ENCODE measurements around the gene DPAGT1. TPM values are rescaled to one million over a fixed set of nuclear protein-coding genes. Genes with fewer than 3 reads are reported as not detected.

The DPAGT1 gene
- total and polyA plus RNA-seq, 2 of the 8 experiments (the other 6 are each of a cell fraction or from before 2014, with no cell fraction given) = 59.8 to 236 TPM

- TF ChIP-seq TAF7 (optimal IDR thresholded peaks at IDR 0.05; ENCODE audit: borderline replicate concordance, low read depth, low read length) = no peak
- no peak for TF ChIP-seq RBBP5 (IDR thresholded peaks at IDR 0.05; ENCODE audit: borderline replicate concordance, low read depth, low read length)
- TF ChIP-seq BRCA1 (IDR thresholded peaks at IDR 0.05; ENCODE audit: low read depth, low read length) = no peak
- no peak for TF ChIP-seq JUN (IDR thresholded peaks at IDR 0.05; ENCODE audit: low read depth, low read length)
- peak; percentile 81 for TF ChIP-seq TAF1 (IDR thresholded peaks at IDR 0.05; ENCODE audit: low read depth, low read length)
- peak; percentile 8 to 76; a peak in 1 of 3 replicates for TF ChIP-seq POLR2A (IDR thresholded peaks at IDR 0.05; ENCODE audit: control extremely low read depth in 1 of 2, low read depth in 2 of 2, low read length in 2 of 2)
- no peak for TF ChIP-seq NANOG (IDR thresholded peaks at IDR 0.05; ENCODE audit: insufficient read depth, low read depth, low read length, poor library complexity, severe bottlenecking)
- TF ChIP-seq ZNF274 (IDR thresholded peaks at IDR 0.05; ENCODE audit: borderline replicate concordance, extremely low read depth, low read length) = no peak
- TF ChIP-seq, protein P1, sequence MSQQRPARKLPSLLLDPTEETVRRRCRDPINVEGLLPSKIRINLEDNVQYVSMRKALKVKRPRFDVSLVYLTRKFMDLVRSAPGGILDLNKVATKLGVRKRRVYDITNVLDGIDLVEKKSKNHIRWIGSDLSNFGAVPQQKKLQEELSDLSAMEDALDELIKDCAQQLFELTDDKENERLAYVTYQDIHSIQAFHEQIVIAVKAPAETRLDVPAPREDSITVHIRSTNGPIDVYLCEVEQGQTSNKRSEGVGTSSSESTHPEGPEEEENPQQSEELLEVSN (IDR thresholded peaks at IDR 0.05) = peak; percentile 25
- no peak for TF ChIP-seq KDM1A (IDR thresholded peaks at IDR 0.05; ENCODE audit: borderline replicate concordance, low read length)
- TF ChIP-seq HDAC2 (IDR thresholded peaks at IDR 0.05; ENCODE audit: borderline replicate concordance in 1 of 2, low read depth in 2 of 2, low read length in 2 of 2) = 0 out of 4 replicates have a peak, but pooled peaks of 1 of the 2 experiments have one; percentile 14
- TF ChIP-seq, protein P2, sequence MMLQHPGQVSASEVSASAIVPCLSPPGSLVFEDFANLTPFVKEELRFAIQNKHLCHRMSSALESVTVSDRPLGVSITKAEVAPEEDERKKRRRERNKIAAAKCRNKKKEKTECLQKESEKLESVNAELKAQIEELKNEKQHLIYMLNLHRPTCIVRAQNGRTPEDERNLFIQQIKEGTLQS (IDR thresholded peaks at IDR 0.05; ENCODE audit: insufficient read depth, low read depth, low read length) = no peak
- no peak for TF ChIP-seq SP2 (IDR thresholded peaks at IDR 0.05; ENCODE audit: low read length)
- TF ChIP-seq, protein P3, sequence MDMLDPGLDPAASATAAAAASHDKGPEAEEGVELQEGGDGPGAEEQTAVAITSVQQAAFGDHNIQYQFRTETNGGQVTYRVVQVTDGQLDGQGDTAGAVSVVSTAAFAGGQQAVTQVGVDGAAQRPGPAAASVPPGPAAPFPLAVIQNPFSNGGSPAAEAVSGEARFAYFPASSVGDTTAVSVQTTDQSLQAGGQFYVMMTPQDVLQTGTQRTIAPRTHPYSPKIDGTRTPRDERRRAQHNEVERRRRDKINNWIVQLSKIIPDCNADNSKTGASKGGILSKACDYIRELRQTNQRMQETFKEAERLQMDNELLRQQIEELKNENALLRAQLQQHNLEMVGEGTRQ (IDR thresholded peaks at IDR 0.05; ENCODE audit: low read length) = peak; percentile 86
- TF ChIP-seq, protein P4, sequence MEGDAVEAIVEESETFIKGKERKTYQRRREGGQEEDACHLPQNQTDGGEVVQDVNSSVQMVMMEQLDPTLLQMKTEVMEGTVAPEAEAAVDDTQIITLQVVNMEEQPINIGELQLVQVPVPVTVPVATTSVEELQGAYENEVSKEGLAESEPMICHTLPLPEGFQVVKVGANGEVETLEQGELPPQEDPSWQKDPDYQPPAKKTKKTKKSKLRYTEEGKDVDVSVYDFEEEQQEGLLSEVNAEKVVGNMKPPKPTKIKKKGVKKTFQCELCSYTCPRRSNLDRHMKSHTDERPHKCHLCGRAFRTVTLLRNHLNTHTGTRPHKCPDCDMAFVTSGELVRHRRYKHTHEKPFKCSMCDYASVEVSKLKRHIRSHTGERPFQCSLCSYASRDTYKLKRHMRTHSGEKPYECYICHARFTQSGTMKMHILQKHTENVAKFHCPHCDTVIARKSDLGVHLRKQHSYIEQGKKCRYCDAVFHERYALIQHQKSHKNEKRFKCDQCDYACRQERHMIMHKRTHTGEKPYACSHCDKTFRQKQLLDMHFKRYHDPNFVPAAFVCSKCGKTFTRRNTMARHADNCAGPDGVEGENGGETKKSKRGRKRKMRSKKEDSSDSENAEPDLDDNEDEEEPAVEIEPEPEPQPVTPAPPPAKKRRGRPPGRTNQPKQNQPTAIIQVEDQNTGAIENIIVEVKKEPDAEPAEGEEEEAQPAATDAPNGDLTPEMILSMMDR (IDR thresholded peaks at IDR 0.05; ENCODE audit: control extremely low read depth in 1 of 3, insufficient read depth in 1 of 3, low read depth in 1 of 3, low read length in 3 of 3) = no peak
- no peak for TF ChIP-seq CBX5 (IDR thresholded peaks at IDR 0.05; ENCODE audit: low read depth, low read length)
- no peak for TF ChIP-seq JUND (IDR thresholded peaks at IDR 0.05; ENCODE audit: low read length)
- TF ChIP-seq SAP30 (IDR thresholded peaks at IDR 0.05; ENCODE audit: insufficient read depth, insufficient replicate concordance, low read length) = peak; percentile 73
Measured at GRCh38 chr11:119101759-119102423, at the start of gene DPAGT1 (continued).
